GM12892 (cell line): ENCODE results near the gene GNAI2.

Experiments
- POLR2A ChIP-seq: IDR thresholded peaks from 2 replicates; pipeline ENCODE4 v1.6.1; 2011; ENCODE audit warnings: low read depth, low read length, control low read depth
- POLR2AphosphoS5 ChIP-seq: IDR thresholded peaks from 2 replicates; pipeline ENCODE4 v1.6.1; 2011; ENCODE audit warnings: low read depth, low read length, control low read depth
- TAF1 ChIP-seq: IDR thresholded peaks from 2 replicates; pipeline ENCODE4 v1.6.1; 2011; ENCODE audit warnings: low read depth, mild to moderate bottlenecking, control low read depth, low read length, borderline replicate concordance

- TF ChIP-seq POLR2A = no peak
- no peak for TF ChIP-seq POLR2AphosphoS5
- no peak for TF ChIP-seq TAF1
These were observed 28.5 kb upstream of the GNAI2 start for GRCh38 chr3:50207359-50208042.
